Nephron progenitor cell (in vitro differentiated cells): ENCODE results near the gene MORN1.
"Not testable (repeated sequence)": the region's sequence is repeated elsewhere in the genome, so short reads cannot be mapped to it uniquely, and the experiment has no call there.

Experiments
- DNase-seq: peaks from one replicate; pipeline ENCODE4 v3.0.0; 2021
- H3K27ac Mint-ChIP-seq: 2 replicates; pipeline ENCODE4 v1.8.0; 2021; ENCODE audit warnings: mild to moderate bottlenecking, moderate library complexity, mixed read lengths
- H3K27me3 Mint-ChIP-seq: 2 replicates; pipeline ENCODE4 v1.8.0; 2021; ENCODE audit warnings: mild to moderate bottlenecking, low read depth, mixed read lengths; ENCODE audit not compliant: poor library complexity
- H3K36me3 Mint-ChIP-seq: 2 replicates; pipeline ENCODE4 v1.8.0; 2021; ENCODE audit warnings: low read depth, mixed read lengths
- H3K4me1 Mint-ChIP-seq: 2 replicates; pipeline ENCODE4 v1.8.0; 2021; ENCODE audit warnings: mixed read lengths
- H3K4me3 Mint-ChIP-seq: 2 replicates; pipeline ENCODE4 v1.8.0; 2021; ENCODE audit warnings: mild to moderate bottlenecking, moderate library complexity, mixed read lengths
- H3K9me3 Mint-ChIP-seq: 2 replicates; pipeline ENCODE4 v1.8.0; 2021; ENCODE audit warnings: mild to moderate bottlenecking, moderate library complexity, mixed read lengths
- TF ChIP-seq, protein P1 (sequence below): fragments of 200-600 bp; sonication (generic); IDR thresholded peaks from 2 replicates; pipeline ENCODE4 v1.5.0; 2021; ENCODE audit warnings: antibody characterized with exemption

The MORN1 gene

DNA sequence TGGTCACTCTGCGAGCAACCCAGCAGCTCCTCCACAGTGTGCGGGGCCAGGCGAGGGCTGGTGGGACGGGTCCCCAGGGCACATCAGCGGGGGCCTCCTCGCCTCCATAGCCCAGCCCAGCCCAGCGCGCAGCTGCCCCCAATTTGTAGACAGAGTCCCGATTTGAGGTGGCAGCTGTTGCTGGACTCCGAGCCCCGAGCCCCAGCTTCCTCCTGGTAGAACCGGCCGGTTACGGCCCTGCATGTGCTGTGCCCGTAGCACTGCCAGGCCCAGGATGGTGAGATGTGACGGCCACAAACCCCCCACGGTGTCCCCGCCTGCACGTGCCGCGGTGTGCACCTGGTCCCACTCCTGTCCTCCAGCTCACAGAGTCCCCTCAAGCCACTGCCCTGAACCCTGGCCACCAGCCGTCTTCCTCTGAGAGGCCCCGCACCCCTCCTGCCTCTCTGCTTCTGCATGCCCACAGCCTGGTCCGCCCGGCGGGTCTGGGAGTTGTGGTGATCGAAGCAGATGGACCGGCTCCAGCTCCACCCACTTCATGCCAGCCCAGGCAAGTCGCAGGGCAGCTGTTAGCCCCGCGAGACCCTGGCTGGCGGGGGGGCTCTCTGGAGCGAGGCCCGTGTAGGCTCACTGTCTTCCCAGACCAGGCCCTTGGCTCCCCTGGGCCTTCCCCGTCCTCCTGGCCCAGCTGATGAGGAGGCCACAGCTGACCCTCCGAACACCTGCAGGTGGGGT, 55.5 kb downstream of the MORN1 start:
- no peaks in the 10 kb centered on the region for H3K9me3 Mint-ChIP-seq
- peaks cover 11% of the 10 kb centered on the region for H3K27me3 Mint-ChIP-seq
- DNase-seq: no peak
- no peak overlapping the region for H3K4me3 Mint-ChIP-seq
- peaks cover 48% of the 10 kb centered on the region for H3K4me1 Mint-ChIP-seq
- TF ChIP-seq, protein P1, sequence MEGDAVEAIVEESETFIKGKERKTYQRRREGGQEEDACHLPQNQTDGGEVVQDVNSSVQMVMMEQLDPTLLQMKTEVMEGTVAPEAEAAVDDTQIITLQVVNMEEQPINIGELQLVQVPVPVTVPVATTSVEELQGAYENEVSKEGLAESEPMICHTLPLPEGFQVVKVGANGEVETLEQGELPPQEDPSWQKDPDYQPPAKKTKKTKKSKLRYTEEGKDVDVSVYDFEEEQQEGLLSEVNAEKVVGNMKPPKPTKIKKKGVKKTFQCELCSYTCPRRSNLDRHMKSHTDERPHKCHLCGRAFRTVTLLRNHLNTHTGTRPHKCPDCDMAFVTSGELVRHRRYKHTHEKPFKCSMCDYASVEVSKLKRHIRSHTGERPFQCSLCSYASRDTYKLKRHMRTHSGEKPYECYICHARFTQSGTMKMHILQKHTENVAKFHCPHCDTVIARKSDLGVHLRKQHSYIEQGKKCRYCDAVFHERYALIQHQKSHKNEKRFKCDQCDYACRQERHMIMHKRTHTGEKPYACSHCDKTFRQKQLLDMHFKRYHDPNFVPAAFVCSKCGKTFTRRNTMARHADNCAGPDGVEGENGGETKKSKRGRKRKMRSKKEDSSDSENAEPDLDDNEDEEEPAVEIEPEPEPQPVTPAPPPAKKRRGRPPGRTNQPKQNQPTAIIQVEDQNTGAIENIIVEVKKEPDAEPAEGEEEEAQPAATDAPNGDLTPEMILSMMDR: no peak
- no peaks in the 10 kb centered on the region for H3K36me3 Mint-ChIP-seq
- H3K27ac Mint-ChIP-seq: no peak overlapping the region

DNA sequence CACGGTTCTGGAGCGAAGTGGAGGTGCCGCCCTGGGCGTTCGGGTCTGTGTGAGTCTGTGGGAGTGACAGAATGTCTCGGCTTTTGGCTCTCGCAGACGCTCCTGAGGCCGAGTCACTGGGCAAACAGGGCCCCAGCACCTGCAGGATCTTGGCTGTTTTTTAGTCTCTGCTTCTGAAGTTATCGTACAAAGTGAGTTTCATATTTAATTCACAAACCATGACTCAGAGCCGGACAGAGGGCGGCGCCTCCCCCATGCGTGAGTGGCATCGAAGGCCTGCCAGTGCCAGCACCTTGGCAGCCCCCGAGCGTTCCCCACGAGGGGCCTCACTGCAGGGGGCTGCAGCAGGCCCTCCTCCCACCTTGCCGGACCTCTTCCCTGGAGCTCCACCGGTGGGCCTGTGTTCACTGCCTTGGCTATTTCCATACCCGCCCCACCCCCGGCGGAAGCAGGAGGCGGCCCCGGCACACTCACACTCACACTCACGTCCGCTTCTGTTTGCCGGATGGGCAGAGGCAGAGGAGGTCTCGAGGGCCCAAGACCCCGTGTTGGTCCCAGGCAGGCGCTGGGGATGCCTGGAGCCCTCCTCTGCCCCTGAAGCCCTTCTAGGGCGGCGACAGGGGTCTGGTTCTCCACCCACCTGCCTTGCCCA, 56.3 kb downstream of the MORN1 start:
- Mint-ChIP-seq H3K27ac (peak overlapping the region; percentile 59), H3K4me3 (no peak overlapping the region), H3K4me1 (peaks cover 49% of the 10 kb centered on the region), H3K27me3 (peaks cover 11% of the 10 kb centered on the region), H3K36me3 (no peaks in the 10 kb centered on the region), H3K9me3 (no peaks in the 10 kb centered on the region)
- TF ChIP-seq, protein P1: no peak
- DNase-seq: no peak

DNA sequence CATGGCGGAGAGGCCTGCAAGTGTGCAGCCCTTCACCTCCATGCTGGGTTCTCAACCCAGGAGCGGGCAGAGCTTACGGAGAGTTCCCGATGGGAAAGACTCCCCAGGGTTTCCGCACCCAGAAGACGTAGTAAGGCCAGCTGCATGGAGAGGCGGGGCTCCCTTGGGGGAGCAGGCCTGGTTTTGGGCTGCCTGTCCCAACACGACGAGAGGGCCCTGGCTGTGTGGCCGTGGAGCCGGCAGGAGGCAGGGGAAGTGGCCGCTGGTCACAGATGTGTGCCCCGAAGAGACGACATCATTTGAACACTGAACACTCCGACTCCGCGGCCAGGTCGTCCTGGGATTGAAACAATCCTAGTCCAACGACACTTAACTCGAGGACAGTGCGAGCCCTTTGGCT, 57.0 kb downstream of the MORN1 start:
- no peak overlapping the region for H3K4me3 Mint-ChIP-seq
- no peak for DNase-seq
- peaks cover 11% of the 10 kb centered on the region for H3K27me3 Mint-ChIP-seq
- TF ChIP-seq, protein P1: no peak
- H3K36me3 Mint-ChIP-seq: no peaks in the 10 kb centered on the region
- H3K27ac Mint-ChIP-seq: peak overlapping the region; percentile 59
- H3K9me3 Mint-ChIP-seq: no peaks in the 10 kb centered on the region
- H3K4me1 Mint-ChIP-seq: peaks cover 49% of the 10 kb centered on the region

DNA sequence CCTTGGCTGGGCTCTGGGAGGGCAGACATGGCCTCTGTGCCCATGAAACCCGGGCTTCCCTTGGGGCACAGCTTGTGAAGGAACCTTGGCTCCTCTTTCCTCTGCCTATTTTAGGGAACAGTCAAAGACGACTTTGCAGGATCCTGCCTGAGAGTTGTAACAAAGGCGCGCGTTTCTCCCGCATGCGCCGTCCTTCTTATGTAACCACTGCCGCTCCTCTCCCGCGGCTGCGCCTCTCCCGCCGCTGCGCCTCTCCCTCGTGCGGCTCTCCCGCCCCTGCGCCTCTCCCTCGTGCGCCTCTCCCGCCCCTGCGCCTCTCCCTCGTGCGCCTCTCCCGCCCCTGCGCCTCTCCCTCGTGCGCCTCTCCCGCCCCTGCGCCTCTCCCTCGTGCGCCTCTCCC, 59.8 kb downstream of the MORN1 start:
- not testable (repeated sequence) for H3K27me3 Mint-ChIP-seq, H3K9me3 Mint-ChIP-seq, DNase-seq, H3K4me3 Mint-ChIP-seq, H3K36me3 Mint-ChIP-seq
- peaks cover 42% of the 10 kb centered on the region for H3K4me1 Mint-ChIP-seq
- H3K27ac Mint-ChIP-seq: peak overlapping the region; percentile 83

DNA sequence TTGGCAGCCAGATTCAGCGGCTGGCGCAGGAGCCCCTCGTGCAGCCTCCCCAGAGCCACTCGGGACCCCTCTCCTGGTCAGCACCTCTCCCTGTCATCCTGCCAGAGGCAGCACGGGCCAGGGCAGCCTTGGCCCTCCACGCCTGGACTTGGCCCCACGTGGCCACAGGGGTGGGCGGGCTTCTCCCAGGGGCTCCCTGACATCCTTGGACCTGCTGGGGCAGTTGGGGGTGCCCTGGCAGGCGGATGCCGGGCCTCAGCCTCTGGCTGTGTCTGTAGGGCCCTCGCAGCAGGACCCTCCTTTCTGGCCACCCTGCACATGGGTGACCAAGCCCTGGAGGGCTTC, 60.2 kb downstream of the MORN1 start:
- Mint-ChIP-seq H3K27me3 (peaks cover 9% of the 10 kb centered on the region), H3K27ac (no peak overlapping the region), H3K9me3 (no peaks in the 10 kb centered on the region), H3K4me3 (no peak overlapping the region), H3K36me3 (no peaks in the 10 kb centered on the region), H3K4me1 (peaks cover 41% of the 10 kb centered on the region)
- TF ChIP-seq, protein P1: no peak
- no peak for DNase-seq

- no peak overlapping the region for H3K4me3 Mint-ChIP-seq
- H3K27me3 Mint-ChIP-seq: peaks cover 14% of the 10 kb centered on the region
- H3K36me3 Mint-ChIP-seq: no peaks in the 10 kb centered on the region
- no peaks in the 10 kb centered on the region for H3K9me3 Mint-ChIP-seq
- H3K4me1 Mint-ChIP-seq: peaks cover 37% of the 10 kb centered on the region
- H3K27ac Mint-ChIP-seq: no peak overlapping the region
- no peak for DNase-seq
- TF ChIP-seq, protein P1: no peak
Measured at GRCh38 chr1:2330519-2331199, 60.7 kb downstream of the MORN1 start.
